CD14-positive monocyte (primary cell): ENCODE data around the gene SSBP3. TPM values are rescaled to one million over a fixed set of nuclear protein-coding genes. Genes with fewer than 3 reads are reported as not detected.

ENCODE experiments used
- DNase-seq, 3 donors: peaks; one replicate each; pipeline ENCODE4 v3.0.0-alpha.2; 2011 to 2022
- H2AFZ ChIP-seq: 2 replicates; pipeline ENCODE4 v1.6.0; 2012; ENCODE audit warnings: mild to moderate bottlenecking, low read depth, low read length, inconsistent platforms; ENCODE audit not compliant: insufficient read depth, poor library complexity, severe bottlenecking
- H3K27ac ChIP-seq, 2 donors: 1 replicate in 1 of 2; 2 replicates in 1 of 2; pipeline ENCODE4 v1.5.1; 2012 to 2013; ENCODE audit warnings: low read length in 2 of 2, control low read depth in 1 of 2, inconsistent platforms in 1 of 2, low read depth in 1 of 2, mild to moderate bottlenecking in 1 of 2
- H3K27me3 ChIP-seq, 2 donors: one replicate each; pipeline versions ENCODE4 v1.6.0 to v1.6.1; 2011 to 2013; ENCODE audit warnings: low read length in 2 of 2; ENCODE audit not compliant: control insufficient read depth in 2 of 2, insufficient read depth in 2 of 2
- H3K36me3 ChIP-seq, 2 donors: replicated peaks in 1 of 2; 1 replicate in 1 of 2; 2 replicates in 1 of 2; pipeline versions ENCODE4 v1.5.1 to v1.6.1; 2012 to 2013; ENCODE audit warnings: low read length in 2 of 2, control low read depth in 1 of 2, inconsistent platforms in 1 of 2, mild to moderate bottlenecking in 1 of 2; ENCODE audit not compliant: insufficient read depth in 2 of 2, control insufficient read depth in 1 of 2
- H3K4me1 ChIP-seq, 2 donors: 1 replicate in 1 of 2; 2 replicates in 1 of 2; pipeline versions ENCODE4 v1.5.1 to v1.6.1; 2012 to 2013; ENCODE audit warnings: low read length in 2 of 2, control low read depth in 1 of 2, inconsistent platforms in 1 of 2, mild to moderate bottlenecking in 1 of 2, moderate library complexity in 1 of 2; ENCODE audit not compliant: insufficient read depth in 2 of 2, control insufficient read depth in 1 of 2
- H3K4me2 ChIP-seq: replicated peaks from 2 replicates; pipeline ENCODE3; 2012; ENCODE audit warnings: low read length, moderate library complexity, mild to moderate bottlenecking; ENCODE audit not compliant: poor library complexity, severe bottlenecking; ENCODE audit errors: extremely low read depth
- H3K4me3 ChIP-seq, 3 experiments: fragments of 200-600 bp in 1 of 3; sonication (generic) in 1 of 3; replicated peaks in 1 of 3; 1 replicate in 2 of 3; 2 replicates in 1 of 3; pipeline ENCODE4 v1.5.1; 2011 to 2013; ENCODE audit warnings: low read length in 3 of 3, mild to moderate bottlenecking in 3 of 3, control low read depth in 2 of 3, low read depth in 2 of 3, inconsistent platforms in 1 of 3, moderate library complexity in 1 of 3
- H3K79me2 ChIP-seq: 2 replicates; pipeline ENCODE4 v1.6.0; 2012; ENCODE audit warnings: mild to moderate bottlenecking, control low read depth, inconsistent platforms, low read length, moderate library complexity; ENCODE audit not compliant: insufficient read depth
- H3K9ac ChIP-seq: 2 replicates; pipeline ENCODE4 v1.6.0; 2017; ENCODE audit warnings: low read length, mild to moderate bottlenecking; ENCODE audit not compliant: insufficient read depth, poor library complexity, severe bottlenecking
- H3K9me3 ChIP-seq, 2 donors: replicated peaks in 1 of 2; 1 replicate in 1 of 2; 2 replicates in 1 of 2; pipeline versions ENCODE4 v1.5.1 to v1.6.1; 2012 to 2013; ENCODE audit warnings: low read length in 2 of 2, control low read depth in 1 of 2; ENCODE audit not compliant: control insufficient read depth in 1 of 2, insufficient read depth in 1 of 2
- H4K20me1 ChIP-seq: 2 replicates; pipeline ENCODE4 v1.6.0; 2012; ENCODE audit warnings: mild to moderate bottlenecking, low read length, control low read depth, moderate library complexity; ENCODE audit not compliant: insufficient read depth
- H3K27ac Mint-ChIP-seq, 7 donors: one replicate each; pipeline ENCODE4 v1.8.0; 2020; ENCODE audit warnings: mild to moderate bottlenecking in 7 of 7, mixed read lengths in 7 of 7, moderate library complexity in 6 of 7, inconsistent platforms in 2 of 7
- H3K27me3 Mint-ChIP-seq, 3 donors: one replicate each; pipeline ENCODE4 v1.8.0; 2021 to 2022; ENCODE audit warnings: low read depth in 3 of 3, mild to moderate bottlenecking in 3 of 3, mixed read lengths in 3 of 3, moderate library complexity in 3 of 3, inconsistent platforms in 1 of 3
- H3K36me3 Mint-ChIP-seq, 2 donors: one replicate each; pipeline ENCODE4 v1.8.0; 2020; ENCODE audit warnings: mixed read lengths in 2 of 2, inconsistent platforms in 1 of 2, mild to moderate bottlenecking in 1 of 2
- H3K4me1 Mint-ChIP-seq: one replicate; pipeline ENCODE4 v1.8.0; 2020; ENCODE audit warnings: mild to moderate bottlenecking, mixed read lengths
- H3K4me3 Mint-ChIP-seq, 2 donors: one replicate each; pipeline ENCODE4 v1.8.0; 2020; ENCODE audit warnings: mild to moderate bottlenecking in 2 of 2, mixed read lengths in 2 of 2, moderate library complexity in 1 of 2
- H3K9me3 Mint-ChIP-seq, 7 donors: one replicate each; pipeline ENCODE4 v1.8.0; 2020 to 2022; ENCODE audit warnings: mixed read lengths in 7 of 7, mild to moderate bottlenecking in 6 of 7, moderate library complexity in 6 of 7, inconsistent platforms in 2 of 7
- WGBS: methylation state at CpG from one replicate; pipeline ENCODE4 v1.1.5; 2013; ENCODE audit warnings: missing lambda C conversion rate; ENCODE audit not compliant: insufficient coverage; 5-methylcytosine and 5-hydroxymethylcytosine counted together
- intact Hi-C, 2 donors: fragments of 100-400 bp; cut with micrococcal nuclease; formaldehyde crosslinking; loops; one replicate each; pipeline versions ENCODE4 v1.15.0 to v1.15.1; 2023
- polyA plus RNA-seq, 3 donors: library from polyadenylated mRNA; depleted of rRNA in 1 of 3; unstranded in 2 of 3; stranded (reverse) in 1 of 3; fragments of 300-500 nt in 2 of 3; fragments of >200 nt in 1 of 3; fragmentation: Illumina TruSeq in 2 of 3; gene quantifications; 1 replicate in 2 of 3; 2 replicates in 1 of 3; pipeline ENCODE4 v1.2.3, GENCODE V29; 2012 to 2021
- TF ChIP-seq, protein P1 (sequence below): fragments of 200-600 bp; IDR thresholded peaks from one replicate; pipeline ENCODE4 v1.8.0; 2022; ENCODE audit warnings: antibody characterized with exemption, mild to moderate bottlenecking

Gene SSBP3
- polyA plus RNA-seq, 3 donors = 4.1 to 30.7 (median 4.3) TPM

DNA sequence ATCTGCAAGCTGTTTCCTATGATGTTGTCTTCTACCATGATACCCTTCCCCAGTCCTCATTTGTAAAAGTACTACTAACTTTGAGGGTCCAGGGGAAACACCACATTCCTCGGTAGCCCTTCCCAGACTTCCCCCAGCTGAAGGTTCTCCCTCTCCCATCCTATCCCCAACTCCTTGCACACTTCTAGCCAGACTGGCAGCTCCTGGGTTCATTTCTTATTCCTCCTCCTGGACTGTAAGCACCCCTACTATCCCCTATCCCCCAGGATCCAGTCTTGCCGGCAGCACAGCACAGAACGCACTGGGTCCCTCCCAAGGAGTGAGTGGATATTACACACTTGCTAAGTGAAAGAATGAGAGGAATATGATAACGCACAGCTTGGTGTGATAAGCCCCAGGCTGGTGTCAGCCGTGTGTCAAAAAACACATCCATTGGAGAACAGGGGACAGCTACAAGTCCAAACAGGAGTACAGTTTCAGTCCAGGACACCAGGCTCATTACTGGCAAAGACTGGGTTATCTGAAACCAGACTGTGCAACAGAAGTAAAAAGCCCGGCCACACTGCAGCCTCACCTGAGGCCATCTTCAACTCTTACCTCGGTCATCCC, 100.2 kb downstream of the SSBP3 start:
- Histone ChIP-seq H3K4me2 (no peak overlapping the region), H3K4me1 (no peaks in the 10 kb centered on the region), H3K27ac (no peak overlapping the region), H3K36me3 (no peaks in the 10 kb centered on the region), H4K20me1 (peaks cover 68% of the 10 kb centered on the region), H3K9me3 (no peaks in the 10 kb centered on the region), H3K4me3 (no peak overlapping the region), H2AFZ (no peak overlapping the region), H3K27me3 (no peaks in the 10 kb centered on the region), H3K9ac (no peak overlapping the region), H3K79me2 (no peaks in the 10 kb centered on the region)
- 97% methylated on average over 4 of the region's 7 CpGs for WGBS
- no peaks in the 10 kb centered on the region for H3K9me3 Mint-ChIP-seq
- no peaks in the 10 kb centered on the region for H3K36me3 Mint-ChIP-seq
- H3K4me1 Mint-ChIP-seq = peaks cover 2% of the 10 kb centered on the region
- no peak overlapping the region for H3K27ac Mint-ChIP-seq
- no peak for DNase-seq
- intact Hi-C loops = no loop called here
- peaks cover 0 to 3% (median 0%) of the 10 kb centered on the region in 3 donors for H3K27me3 Mint-ChIP-seq
- TF ChIP-seq, protein P1, sequence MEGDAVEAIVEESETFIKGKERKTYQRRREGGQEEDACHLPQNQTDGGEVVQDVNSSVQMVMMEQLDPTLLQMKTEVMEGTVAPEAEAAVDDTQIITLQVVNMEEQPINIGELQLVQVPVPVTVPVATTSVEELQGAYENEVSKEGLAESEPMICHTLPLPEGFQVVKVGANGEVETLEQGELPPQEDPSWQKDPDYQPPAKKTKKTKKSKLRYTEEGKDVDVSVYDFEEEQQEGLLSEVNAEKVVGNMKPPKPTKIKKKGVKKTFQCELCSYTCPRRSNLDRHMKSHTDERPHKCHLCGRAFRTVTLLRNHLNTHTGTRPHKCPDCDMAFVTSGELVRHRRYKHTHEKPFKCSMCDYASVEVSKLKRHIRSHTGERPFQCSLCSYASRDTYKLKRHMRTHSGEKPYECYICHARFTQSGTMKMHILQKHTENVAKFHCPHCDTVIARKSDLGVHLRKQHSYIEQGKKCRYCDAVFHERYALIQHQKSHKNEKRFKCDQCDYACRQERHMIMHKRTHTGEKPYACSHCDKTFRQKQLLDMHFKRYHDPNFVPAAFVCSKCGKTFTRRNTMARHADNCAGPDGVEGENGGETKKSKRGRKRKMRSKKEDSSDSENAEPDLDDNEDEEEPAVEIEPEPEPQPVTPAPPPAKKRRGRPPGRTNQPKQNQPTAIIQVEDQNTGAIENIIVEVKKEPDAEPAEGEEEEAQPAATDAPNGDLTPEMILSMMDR = no peak
- H3K4me3 Mint-ChIP-seq = no peak overlapping the region

DNA sequence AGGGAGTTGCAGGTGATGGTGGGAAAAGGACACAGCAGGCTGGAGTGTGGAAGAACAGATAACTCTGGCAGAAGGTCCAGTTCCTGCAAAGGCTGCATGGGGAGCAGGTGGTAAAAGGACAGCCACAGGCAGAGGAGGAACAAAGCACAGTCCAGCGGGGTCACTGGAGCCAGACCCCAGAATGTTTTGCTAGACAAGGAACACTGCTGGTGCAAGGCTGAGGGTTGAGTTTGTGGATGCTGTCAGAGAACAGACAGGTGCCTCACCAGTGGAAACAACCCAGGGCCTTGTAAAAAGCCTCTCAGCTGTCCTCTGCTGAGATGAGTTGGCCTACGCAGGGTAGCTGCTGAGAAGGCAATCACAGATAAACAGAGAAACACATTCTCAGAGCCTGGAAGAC, 101.7 kb downstream of the SSBP3 start:
- H3K27ac Mint-ChIP-seq = peak overlapping the region in 1 of 7 donors; percentile 29
- WGBS = 100% methylated on average over 2 of the region's 2 CpGs
- no peaks in the 10 kb centered on the region for H3K4me1 ChIP-seq
- no peak overlapping the region for H3K4me3 ChIP-seq
- no peak overlapping the region for H3K4me3 Mint-ChIP-seq
- no peaks in the 10 kb centered on the region for H3K79me2 ChIP-seq
- H3K9me3 Mint-ChIP-seq = no peaks in the 10 kb centered on the region
- TF ChIP-seq, protein P1 = no peak
- no peak overlapping the region for H3K27ac ChIP-seq
- no peaks in the 10 kb centered on the region for H3K36me3 ChIP-seq
- no peaks in the 10 kb centered on the region for H3K36me3 Mint-ChIP-seq
- H3K27me3 ChIP-seq = no peaks in the 10 kb centered on the region
- no peak overlapping the region for H3K9ac ChIP-seq
- no peak overlapping the region for H2AFZ ChIP-seq
- peaks cover 0 to 1% (median 0%) of the 10 kb centered on the region in 3 donors for H3K27me3 Mint-ChIP-seq
- no peak overlapping the region for H3K4me2 ChIP-seq
- intact Hi-C loops = no loop called here
- no peaks in the 10 kb centered on the region for H3K9me3 ChIP-seq
- peaks cover 79% of the 10 kb centered on the region for H4K20me1 ChIP-seq
- DNase-seq = no peak
- no peaks in the 10 kb centered on the region for H3K4me1 Mint-ChIP-seq
